ENCODE results near the gene APBB2. TPM values are rescaled to one million over a fixed set of nuclear protein-coding genes. Genes with fewer than 3 reads are reported as not detected.

The APBB2 gene
- total and polyA plus RNA-seq, 2 experiments from 2014 or later: 35.8 to 74.8 TPM

- H3K4me1 Mint-ChIP-seq: peaks cover 50% of the 10 kb centered on the region
- H3K27me3 Mint-ChIP-seq (ENCODE audit: insufficient read depth, low read depth, poor library complexity): peaks cover 4% of the 10 kb centered on the region
- H3K9me3 Mint-ChIP-seq: no peaks in the 10 kb centered on the region
- no peaks in the 10 kb centered on the region for H3K27me3 ChIP-seq (ENCODE audit: insufficient read depth)
- H3K4me1 ChIP-seq (ENCODE audit: insufficient read depth): peaks cover 33% of the 10 kb centered on the region
- TF ChIP-seq ETS1 (IDR thresholded peaks at IDR 0.05) (no peak), NANOG (IDR thresholded peaks at IDR 0.05; ENCODE audit: borderline replicate concordance) (no peak), STAT1 (IDR thresholded peaks at IDR 0.05; ENCODE audit: unreplicated experiment) (no peak), ZNF114 (CRISPR knock-in tag; IDR thresholded peaks at IDR 0.05) (no peak), CTCF (conservative IDR thresholded peaks at IDR 0.05; ENCODE audit: low read depth in 2 of 2) (no peak), ZNF331 (CRISPR knock-in tag; IDR thresholded peaks at IDR 0.05; ENCODE audit: low read depth) (no peak), POLR2AphosphoS5 (IDR thresholded peaks at IDR 0.05; ENCODE audit: low read depth) (no peak), EZH2 (IDR thresholded peaks at IDR 0.05; ENCODE audit: low read depth, unreplicated experiment) (no peak), REST (IDR thresholded peaks at IDR 0.05; ENCODE audit: unreplicated experiment) (no peak), CREB1 (CRISPR knock-in tag; IDR thresholded peaks at IDR 0.05; ENCODE audit: low read depth) (no peak)
- TF ChIP-seq, protein P1, sequence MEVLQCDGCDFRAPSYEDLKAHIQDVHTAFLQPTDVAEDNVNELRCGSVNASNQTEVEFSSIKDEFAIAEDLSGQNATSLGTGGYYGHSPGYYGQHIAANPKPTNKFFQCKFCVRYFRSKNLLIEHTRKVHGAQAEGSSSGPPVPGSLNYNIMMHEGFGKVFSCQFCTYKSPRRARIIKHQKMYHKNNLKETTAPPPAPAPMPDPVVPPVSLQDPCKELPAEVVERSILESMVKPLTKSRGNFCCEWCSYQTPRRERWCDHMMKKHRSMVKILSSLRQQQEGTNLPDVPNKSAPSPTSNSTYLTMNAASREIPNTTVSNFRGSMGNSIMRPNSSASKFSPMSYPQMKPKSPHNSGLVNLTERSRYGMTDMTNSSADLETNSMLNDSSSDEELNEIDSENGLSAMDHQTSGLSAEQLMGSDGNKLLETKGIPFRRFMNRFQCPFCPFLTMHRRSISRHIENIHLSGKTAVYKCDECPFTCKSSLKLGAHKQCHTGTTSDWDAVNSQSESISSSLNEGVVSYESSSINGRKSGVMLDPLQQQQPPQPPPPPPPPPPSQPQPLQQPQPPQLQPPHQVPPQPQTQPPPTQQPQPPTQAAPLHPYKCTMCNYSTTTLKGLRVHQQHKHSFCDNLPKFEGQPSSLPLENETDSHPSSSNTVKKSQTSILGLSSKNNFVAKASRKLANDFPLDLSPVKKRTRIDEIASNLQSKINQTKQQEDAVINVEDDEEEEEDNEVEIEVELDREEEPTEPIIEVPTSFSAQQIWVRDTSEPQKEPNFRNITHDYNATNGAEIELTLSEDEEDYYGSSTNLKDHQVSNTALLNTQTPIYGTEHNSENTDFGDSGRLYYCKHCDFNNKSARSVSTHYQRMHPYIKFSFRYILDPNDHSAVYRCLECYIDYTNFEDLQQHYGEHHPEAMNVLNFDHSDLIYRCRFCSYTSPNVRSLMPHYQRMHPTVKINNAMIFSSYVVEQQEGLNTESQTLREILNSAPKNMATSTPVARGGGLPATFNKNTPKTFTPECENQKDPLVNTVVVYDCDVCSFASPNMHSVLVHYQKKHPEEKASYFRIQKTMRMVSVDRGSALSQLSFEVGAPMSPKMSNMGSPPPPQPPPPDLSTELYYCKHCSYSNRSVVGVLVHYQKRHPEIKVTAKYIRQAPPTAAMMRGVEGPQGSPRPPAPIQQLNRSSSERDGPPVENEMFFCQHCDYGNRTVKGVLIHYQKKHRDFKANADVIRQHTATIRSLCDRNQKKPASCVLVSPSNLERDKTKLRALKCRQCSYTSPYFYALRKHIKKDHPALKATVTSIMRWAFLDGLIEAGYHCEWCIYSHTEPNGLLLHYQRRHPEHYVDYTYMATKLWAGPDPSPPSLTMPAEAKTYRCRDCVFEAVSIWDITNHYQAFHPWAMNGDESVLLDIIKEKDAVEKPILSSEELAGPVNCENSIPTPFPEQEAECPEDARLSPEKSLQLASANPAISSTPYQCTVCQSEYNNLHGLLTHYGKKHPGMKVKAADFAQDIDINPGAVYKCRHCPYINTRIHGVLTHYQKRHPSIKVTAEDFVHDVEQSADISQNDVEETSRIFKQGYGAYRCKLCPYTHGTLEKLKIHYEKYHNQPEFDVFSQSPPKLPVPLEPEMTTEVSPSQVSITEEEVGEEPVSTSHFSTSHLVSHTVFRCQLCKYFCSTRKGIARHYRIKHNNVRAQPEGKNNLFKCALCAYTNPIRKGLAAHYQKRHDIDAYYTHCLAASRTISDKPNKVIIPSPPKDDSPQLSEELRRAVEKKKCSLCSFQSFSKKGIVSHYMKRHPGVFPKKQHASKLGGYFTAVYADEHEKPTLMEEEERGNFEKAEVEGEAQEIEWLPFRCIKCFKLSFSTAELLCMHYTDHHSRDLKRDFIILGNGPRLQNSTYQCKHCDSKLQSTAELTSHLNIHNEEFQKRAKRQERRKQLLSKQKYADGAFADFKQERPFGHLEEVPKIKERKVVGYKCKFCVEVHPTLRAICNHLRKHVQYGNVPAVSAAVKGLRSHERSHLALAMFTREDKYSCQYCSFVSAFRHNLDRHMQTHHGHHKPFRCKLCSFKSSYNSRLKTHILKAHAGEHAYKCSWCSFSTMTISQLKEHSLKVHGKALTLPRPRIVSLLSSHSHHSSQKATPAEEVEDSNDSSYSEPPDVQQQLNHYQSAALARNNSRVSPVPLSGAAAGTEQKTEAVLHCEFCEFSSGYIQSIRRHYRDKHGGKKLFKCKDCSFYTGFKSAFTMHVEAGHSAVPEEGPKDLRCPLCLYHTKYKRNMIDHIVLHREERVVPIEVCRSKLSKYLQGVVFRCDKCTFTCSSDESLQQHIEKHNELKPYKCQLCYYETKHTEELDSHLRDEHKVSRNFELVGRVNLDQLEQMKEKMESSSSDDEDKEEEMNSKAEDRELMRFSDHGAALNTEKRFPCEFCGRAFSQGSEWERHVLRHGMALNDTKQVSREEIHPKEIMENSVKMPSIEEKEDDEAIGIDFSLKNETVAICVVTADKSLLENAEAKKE (CRISPR knock-in tag; IDR thresholded peaks at IDR 0.05): no peak
- H3F3A ChIP-seq (replicated peaks; ENCODE audit: low read depth): 0 out of 2 replicates have a peak, but pooled peaks cover 6% of the 10 kb centered on the region
- H3K9me2 ChIP-seq (ENCODE audit: insufficient read depth): no peaks in the 10 kb centered on the region; the same call in 1 of the 2 replicates
- no peak overlapping the region for H3K4me3 ChIP-seq
- H2AFZ ChIP-seq: no peak overlapping the region
- peak overlapping the region; percentile 67 for H3K27ac ChIP-seq (ENCODE audit: low read depth)
- H3K79me2 ChIP-seq (replicated peaks; ENCODE audit: insufficient read depth): peaks cover 81% of the 10 kb centered on the region
- DNase-seq (ENCODE audit: low spot score) (no peak), ATAC-seq (no peak)
- peaks cover 5% of the 10 kb centered on the region; the same call in 2 of the 3 replicates for H3K36me3 Mint-ChIP-seq (ENCODE audit: low read depth)
- no peak overlapping the region for H3K4me3 Mint-ChIP-seq
- H3K27ac Mint-ChIP-seq: no peak overlapping the region; the same call in 1 of the 2 replicates
- peaks cover 22% of the 10 kb centered on the region for H4K20me1 ChIP-seq (replicated peaks; ENCODE audit: insufficient read depth)
- H3K36me3 ChIP-seq (ENCODE audit: insufficient read depth): no peaks in the 10 kb centered on the region
- peak overlapping the region; percentile 35; the same call in 1 of the 2 replicates for H3K4me2 ChIP-seq
Measured at GRCh38 chr4:40846532-40846931, 367.8 kb downstream of the APBB2 start.
